Measurements from ENCODE around the gene SPAG16.
A peak's percentile ranks its signal among the peaks of the same experiment; 100 is the strongest.

Gene SPAG16

GRCh38 chr2:214311031-214311533 lies 1026.8 kb downstream of the SPAG16 start:
- in situ Hi-C loops (cut with MboI; ENCODE audit: low pct_unique_long_range_greater_than_20kb, low sequenced_read_pairs, unreplicated experiment): no loop called here
- DNase-seq (ENCODE audit: low spot score): peak; percentile 10

GRCh38 chr2:214311931-214312749 lies 1027.9 kb downstream of the SPAG16 start:
- no peak for DNase-seq (ENCODE audit: low spot score)
- no peak for TF ChIP-seq CTCF (IDR thresholded peaks at IDR 0.05; ENCODE audit: extremely low read depth, insufficient read depth, missing control alignments)
- in situ Hi-C loops (cut with MboI; ENCODE audit: low pct_unique_long_range_greater_than_20kb, low sequenced_read_pairs, unreplicated experiment): no loop called here

More at GRCh38 chr2:214311031-214311533, 1026.8 kb downstream of the SPAG16 start:
- TF ChIP-seq CTCF (IDR thresholded peaks at IDR 0.05; ENCODE audit: extremely low read depth, insufficient read depth, missing control alignments): peak; percentile 27

GRCh38 chr2:214315324-214315723 lies 1031.1 kb downstream of the SPAG16 start:
- TF ChIP-seq CTCF (IDR thresholded peaks at IDR 0.05; ENCODE audit: extremely low read depth, insufficient read depth, missing control alignments): no peak
- in situ Hi-C loops (cut with MboI; ENCODE audit: low pct_unique_long_range_greater_than_20kb, low sequenced_read_pairs, unreplicated experiment): no loop called here
- DNase-seq (ENCODE audit: low spot score): no peak

GRCh38 chr2:214320211-214320610 lies 1035.9 kb downstream of the SPAG16 start:
- in situ Hi-C loops (cut with MboI; ENCODE audit: low pct_unique_long_range_greater_than_20kb, low sequenced_read_pairs, unreplicated experiment): no loop called here
- DNase-seq (ENCODE audit: low spot score): no peak
- no peak for TF ChIP-seq CTCF (IDR thresholded peaks at IDR 0.05; ENCODE audit: extremely low read depth, insufficient read depth, missing control alignments)

GRCh38 chr2:214322662-214323061 lies 1038.4 kb downstream of the SPAG16 start:
- in situ Hi-C loops (cut with MboI; ENCODE audit: low pct_unique_long_range_greater_than_20kb, low sequenced_read_pairs, unreplicated experiment): no loop called here

GRCh38 chr2:214325404-214325803 lies 1041.1 kb downstream of the SPAG16 start:
- in situ Hi-C loops (cut with MboI; ENCODE audit: low pct_unique_long_range_greater_than_20kb, low sequenced_read_pairs, unreplicated experiment): no loop called here
- TF ChIP-seq CTCF (IDR thresholded peaks at IDR 0.05; ENCODE audit: extremely low read depth, insufficient read depth, missing control alignments): no peak
- no peak for DNase-seq (ENCODE audit: low spot score)

More at GRCh38 chr2:214322662-214323061, 1038.4 kb downstream of the SPAG16 start:
- no peak for DNase-seq (ENCODE audit: low spot score)
- TF ChIP-seq CTCF (IDR thresholded peaks at IDR 0.05; ENCODE audit: extremely low read depth, insufficient read depth, missing control alignments): no peak

Measured in GM13977 (cell line).